HK-2 (cell line): ENCODE data around the gene CPA4.
"Not testable (repeated sequence)": the region's sequence is repeated elsewhere in the genome, so short reads cannot be mapped to it uniquely, and the experiment has no call there.

Source experiments
- DNase-seq: peaks from one replicate; pipeline ENCODE4 v3.0.0-alpha.2; 2018; ENCODE audit not compliant: unreplicated experiment

CPA4 gene

GRCh38 chr7:130302649-130303048 is 9.7 kb downstream of the CPA4 start:
- no peak for DNase-seq

- no peak for DNase-seq
Measured at GRCh38 chr7:130303127-130303526, 10.2 kb downstream of the CPA4 start.

- no peak for DNase-seq
Measured at GRCh38 chr7:130303551-130303950, 10.6 kb downstream of the CPA4 start.

- DNase-seq: no peak
Measured at GRCh38 chr7:130303982-130304381, 11.0 kb downstream of the CPA4 start.

DNA sequence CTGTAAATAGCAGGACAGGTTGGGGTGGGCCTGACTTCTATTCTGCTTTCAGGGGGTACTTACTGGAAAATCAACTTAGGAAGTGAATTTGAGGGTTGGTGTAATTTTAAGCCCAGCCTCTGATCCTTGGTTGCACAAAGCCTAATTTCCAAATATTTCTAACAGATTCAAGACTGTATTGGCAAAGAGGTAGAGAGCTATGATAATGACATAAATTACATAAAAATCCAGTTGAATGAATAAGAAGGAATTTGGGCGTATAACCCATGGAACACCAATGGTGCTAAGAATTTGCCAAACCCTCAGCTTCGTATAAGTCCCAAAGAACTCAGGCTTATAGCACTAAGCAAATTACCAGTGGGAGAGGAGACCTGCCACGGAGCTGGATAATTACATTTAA is 11.9 kb downstream of the CPA4 start:
- DNase-seq: no peak

DNA sequence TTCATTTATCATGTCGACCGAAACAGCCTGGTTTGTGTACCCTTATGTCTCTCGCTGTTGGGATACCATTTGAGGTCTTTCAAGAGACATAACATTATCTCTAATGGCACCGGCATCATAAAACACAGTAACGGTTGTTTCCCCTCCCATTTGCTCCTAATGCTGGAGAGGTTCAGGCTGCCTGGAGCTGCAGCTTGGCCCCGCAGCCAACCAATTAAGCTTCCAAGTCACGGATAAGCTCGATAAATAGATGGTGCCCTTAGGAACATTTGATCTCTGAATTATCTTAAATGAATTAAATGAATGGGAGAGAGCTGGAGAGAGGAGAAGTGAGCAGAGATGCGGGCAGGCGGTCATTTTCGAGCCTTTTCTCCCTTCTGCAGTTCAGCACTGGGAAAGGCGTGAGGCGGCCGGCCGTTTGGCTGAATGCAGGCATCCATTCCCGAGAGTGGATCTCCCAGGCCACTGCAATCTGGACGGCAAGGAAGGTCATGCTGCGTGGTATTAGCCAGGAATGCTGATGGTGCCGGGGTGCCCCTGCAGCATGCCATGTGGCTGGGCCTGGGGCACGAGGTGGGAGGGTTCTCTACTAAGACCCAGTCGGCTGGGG is 12.6 kb downstream of the CPA4 start:
- no peak for DNase-seq

DNA sequence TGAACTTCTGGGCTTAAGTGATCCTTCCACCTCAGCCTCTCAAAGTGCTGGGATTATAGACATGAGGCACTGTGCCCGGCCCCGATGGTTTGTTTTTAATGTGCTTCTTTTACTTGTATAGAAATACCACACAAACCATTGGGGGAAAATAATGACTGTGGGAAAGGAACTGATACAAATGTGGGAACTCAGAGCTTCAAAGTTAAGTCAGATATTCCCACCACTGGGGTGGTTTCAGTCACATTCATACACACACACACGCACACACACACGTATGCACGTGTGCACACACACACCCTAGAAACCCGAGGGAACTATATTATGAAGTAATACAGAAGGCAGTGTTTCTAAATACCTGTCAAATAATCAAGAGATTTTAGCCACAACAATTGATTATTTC is 17.0 kb downstream of the CPA4 start:
- DNase-seq: no peak

GRCh38 chr7:130314305-130314704 is 21.3 kb downstream of the CPA4 start:
- DNase-seq: no peak

DNA sequence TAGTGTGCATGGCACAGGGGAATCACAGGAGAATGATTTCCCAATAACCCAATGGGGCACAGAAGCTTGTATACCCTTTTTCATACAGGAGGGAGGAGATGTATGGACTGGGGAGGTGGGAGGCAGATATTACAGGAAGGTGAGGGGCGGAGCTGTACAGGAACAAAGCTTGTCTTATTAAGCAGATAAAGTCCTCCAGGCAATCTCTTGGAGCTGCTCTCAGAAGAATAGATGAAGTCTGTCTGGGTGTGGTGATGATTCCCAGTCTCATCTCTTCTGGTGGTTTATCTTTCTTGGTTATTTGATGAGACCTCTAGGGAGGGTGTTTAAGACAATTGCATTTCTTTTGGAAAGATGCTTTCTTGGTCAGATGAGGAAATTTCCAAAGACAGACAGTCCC is 26.6 kb downstream of the CPA4 start:
- DNase-seq: no peak

DNA sequence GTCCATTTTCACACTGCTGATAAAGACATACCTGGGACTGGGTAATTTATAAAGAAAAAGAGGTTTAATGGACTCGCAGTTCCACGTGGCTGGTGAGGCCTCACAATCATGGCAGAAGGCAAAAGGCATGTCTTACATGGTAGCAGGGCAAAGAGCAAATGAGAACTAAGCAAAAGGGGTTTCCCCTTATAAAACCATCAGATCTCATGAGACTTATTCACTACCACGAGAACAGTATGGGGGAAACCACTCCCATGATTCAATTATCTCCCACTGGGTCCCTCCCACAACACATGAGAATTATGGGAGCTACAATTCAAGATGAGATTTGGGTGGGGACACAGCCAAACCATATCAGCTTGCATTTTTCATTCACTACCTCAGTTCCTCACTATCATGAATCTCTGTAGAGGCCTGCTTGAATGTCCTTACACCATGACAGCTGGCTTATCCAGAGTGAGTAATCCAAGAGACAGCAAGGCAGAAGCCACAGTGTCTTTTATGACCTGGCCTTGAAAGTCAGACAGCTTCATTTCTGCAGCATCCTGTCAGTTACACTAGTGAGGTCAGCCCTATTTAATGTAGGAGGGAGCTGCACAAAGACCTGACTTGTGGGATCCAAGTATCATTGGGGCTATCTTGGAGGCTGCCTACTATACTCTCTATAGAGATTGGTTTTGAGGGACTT is 28.7 kb downstream of the CPA4 start:
- DNase-seq: not testable (repeated sequence)

DNA sequence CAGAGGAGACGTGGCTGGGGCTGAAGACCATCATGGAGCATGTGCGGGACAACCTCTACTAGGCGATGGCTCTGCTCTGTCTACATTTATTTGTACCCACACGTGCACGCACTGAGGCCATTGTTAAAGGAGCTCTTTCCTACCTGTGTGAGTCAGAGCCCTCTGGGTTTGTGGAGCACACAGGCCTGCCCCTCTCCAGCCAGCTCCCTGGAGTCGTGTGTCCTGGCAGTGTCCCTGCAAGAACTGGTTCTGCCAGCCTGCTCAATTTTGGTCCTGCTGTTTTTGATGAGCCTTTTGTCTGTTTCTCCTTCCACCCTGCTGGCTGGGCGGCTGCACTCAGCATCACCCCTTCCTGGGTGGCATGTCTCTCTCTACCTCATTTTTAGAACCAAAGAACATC is 29.7 kb downstream of the CPA4 start:
- no peak for DNase-seq

DNA sequence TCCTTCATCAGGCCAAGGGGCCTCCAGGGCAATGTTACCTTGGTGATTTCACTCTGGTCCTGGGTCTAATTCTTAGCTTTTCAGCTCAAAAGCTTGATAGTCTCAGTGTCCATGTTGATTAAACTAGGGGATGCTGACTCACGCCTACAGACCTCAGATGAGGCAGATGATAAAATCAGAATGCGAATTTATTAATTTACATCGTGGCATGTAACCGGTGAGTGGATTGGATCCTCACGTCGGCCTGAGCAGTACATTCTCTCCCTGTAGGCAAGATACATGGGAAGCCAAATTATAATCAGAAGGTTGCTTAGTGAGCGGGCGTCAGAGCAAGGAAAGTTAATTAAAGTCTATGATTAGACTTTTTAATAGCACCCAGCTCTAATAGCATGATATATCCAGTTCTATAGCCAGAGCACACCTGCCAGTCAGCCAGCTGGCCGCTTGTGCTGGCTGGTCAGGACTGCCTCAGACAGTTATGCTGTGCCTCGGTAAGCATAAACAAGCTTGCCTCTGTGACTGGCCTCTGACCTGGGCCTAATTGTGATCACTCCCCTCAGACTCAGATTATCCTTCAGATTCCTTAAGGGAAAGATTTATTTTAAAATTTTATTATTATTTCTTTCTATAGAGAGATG is 31.5 kb downstream of the CPA4 start:
- DNase-seq: no peak

- no peak for DNase-seq
Measured at GRCh38 chr7:130329681-130330080, 36.7 kb downstream of the CPA4 start.

GRCh38 chr7:130332259-130333053 is 39.5 kb downstream of the CPA4 start:
- no peak for DNase-seq

DNA sequence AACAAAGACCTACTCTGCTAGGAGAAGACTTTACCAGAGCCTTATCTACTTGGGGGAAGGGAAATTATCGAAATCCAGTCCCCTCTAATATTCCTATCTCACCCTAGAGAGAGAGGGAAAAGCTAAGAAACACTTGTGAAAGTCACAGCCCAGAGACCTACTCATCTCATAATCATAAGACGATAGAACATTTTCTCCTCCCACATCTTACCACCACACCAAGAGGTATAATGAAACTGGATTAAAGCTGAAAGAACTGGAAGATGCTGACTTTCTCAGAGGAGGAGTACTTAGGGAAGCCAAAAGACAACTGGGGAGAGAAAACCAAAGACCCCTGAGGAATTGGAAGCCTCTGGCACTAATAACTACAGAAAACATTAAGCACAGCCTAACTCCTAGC is 40.9 kb downstream of the CPA4 start:
- no peak for DNase-seq

DNA sequence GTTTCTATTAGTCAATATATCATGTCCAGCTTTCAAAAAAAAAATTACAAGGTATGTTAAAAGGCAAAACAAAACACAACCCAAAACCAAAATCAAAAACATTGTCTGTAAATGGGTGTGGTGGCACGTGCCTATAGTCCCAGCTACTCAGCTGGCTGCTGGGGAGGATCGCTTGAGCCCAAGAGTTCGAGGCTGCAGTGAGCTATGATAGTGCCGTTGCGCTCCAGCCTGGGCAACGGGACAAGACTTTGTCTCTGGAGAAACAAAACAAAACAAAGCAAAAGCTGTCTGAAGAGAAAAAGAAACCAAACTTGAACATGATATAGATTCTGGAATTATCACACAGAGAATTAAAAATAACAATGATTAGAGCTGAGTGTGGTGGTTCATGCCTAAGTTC is 41.3 kb downstream of the CPA4 start:
- no peak for DNase-seq

DNA sequence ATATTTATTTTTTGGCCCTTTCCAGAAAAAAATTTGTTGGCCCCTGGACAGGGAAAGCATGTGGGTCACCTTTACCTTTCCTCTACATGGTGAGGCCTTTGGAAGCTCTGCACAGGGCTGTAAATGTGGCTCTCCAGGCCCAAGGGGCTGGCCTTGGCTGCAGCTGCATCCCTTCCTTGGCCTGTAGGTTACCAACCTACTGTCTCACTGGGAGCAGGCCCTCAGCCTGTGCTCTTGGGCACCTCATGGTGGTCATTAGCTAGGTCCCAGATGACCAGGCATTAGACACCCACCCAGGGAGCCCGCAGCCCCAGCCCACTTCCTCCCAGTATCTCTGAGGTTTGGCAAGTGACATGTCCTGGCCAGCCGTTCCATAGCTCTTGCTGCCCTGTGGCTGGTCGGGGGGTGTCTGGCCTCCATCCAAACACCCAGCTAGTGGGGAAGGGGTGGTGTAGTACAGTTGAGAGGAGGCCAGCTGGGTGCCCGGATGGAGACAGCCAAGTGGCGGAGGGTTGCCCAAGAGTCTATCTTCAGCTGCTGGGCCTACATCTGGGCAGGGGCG is 44.5 kb downstream of the CPA4 start:
- no peak for DNase-seq

GRCh38 chr7:130338233-130338632 is 45.3 kb downstream of the CPA4 start:
- DNase-seq: no peak

DNA sequence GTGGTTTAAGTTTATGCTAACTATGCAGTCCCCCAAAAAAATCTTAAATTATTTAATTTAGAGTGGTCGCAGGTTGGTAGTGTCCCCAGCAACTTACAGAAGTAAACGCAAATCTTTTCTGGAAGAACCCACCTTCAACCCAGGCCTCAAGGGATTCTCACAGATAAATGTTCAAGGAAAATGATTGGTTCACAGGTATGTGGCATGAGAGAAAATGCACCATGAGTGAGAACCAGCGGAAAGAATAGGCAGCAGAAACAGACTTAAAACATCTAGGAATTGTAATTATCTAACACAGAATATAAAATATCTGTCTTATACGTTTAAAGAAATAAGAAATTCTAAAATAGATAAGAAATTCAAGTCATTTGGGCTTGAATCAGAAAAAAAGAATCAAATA is 48.9 kb downstream of the CPA4 start:
- no peak for DNase-seq

DNA sequence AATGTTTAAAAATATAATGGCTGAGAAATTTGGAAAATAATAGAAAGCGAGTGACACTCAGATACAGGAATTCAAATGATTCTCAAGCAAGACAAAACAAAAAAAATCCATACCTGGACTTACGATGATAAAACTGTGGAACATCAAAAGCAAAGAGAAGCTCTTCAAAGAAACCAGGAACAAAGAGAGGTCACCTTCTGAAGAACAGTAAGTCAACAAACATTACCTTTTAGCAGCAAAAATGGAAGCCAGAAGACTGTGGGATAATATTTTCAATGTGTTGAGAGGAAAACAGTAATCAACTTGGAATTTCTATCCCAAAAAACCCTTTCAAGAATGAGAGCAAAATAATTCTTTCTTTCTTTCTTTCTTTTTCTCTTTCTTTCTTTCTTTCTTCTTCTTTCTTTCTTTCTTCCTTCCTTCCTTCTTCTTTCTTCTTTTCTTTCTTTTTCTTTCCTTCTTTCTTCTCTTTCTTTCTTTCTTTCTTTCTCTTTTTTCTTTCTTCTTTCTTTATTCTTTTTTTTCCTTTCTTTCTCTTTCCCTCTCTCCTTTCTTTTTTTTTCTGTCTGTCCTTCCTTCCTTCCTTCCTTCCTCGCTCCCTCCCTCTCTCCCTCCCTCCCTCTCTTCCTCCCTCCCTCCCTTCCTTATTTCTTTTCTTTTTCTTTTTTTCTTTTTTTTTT is 49.9 kb downstream of the CPA4 start:
- DNase-seq: no peak

- DNase-seq: no peak
Measured at GRCh38 chr7:130344271-130344866, 51.4 kb downstream of the CPA4 start, which contains the start of gene CPA5. TSS of gene CPA5 (plus strand) at chr7:130344816. CDS start at chr7:130346486, 1,670 bp downstream.
